BE2C (cell line): ENCODE measurements around the gene PLEKHA6.

Experiments
- DNase-seq: peaks from one replicate; pipeline ENCODE4 v3.0.0-alpha.2; 2020
- H3K27me3 ChIP-seq: fragments of 250-450 bp; sonication (Bioruptor Pico); 2 replicates; pipeline ENCODE4 v1.5.1; 2020; ENCODE audit warnings: mild to moderate bottlenecking
- H3K36me3 ChIP-seq: fragments of 250-450 bp; sonication (Bioruptor Pico); 2 replicates; pipeline ENCODE4 v1.5.1; 2020; ENCODE audit warnings: mild to moderate bottlenecking
- H3K4me1 ChIP-seq: fragments of 250-450 bp; sonication (Bioruptor Pico); 2 replicates; pipeline ENCODE4 v1.5.1; 2020
- H3K4me3 ChIP-seq: 2 replicates; pipeline ENCODE4 v1.5.1; 2011; ENCODE audit warnings: low read depth, low read length
- H3K9me3 ChIP-seq: fragments of 250-450 bp; sonication (Bioruptor Pico); 2 replicates; pipeline ENCODE4 v1.5.1; 2020
- TF ChIP-seq, protein P1 (sequence below): IDR thresholded peaks from 2 replicates; pipeline ENCODE4 v1.5.1; 2012; ENCODE audit warnings: mild to moderate bottlenecking, low read depth, low read length

Gene PLEKHA6

DNA sequence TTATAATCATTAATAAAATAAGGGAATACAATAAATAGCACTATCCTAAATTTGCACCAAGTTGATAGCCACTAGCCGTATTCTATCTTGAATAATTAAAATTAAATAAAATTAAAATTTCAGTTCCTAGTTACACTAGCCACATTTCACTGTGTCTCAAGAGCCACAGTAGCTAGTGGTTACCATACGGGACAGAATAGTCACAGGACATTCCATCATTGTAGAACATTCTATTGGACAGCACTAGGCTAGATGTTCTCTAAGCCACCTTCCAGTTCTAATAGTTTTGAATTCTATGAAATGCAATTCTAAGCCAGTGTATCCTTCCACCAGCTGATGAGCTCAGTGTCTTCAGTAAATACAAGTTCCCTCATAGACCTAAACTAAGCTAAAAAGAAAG lies 74.8 kb downstream of the PLEKHA6 start:
- no peak for DNase-seq

DNA sequence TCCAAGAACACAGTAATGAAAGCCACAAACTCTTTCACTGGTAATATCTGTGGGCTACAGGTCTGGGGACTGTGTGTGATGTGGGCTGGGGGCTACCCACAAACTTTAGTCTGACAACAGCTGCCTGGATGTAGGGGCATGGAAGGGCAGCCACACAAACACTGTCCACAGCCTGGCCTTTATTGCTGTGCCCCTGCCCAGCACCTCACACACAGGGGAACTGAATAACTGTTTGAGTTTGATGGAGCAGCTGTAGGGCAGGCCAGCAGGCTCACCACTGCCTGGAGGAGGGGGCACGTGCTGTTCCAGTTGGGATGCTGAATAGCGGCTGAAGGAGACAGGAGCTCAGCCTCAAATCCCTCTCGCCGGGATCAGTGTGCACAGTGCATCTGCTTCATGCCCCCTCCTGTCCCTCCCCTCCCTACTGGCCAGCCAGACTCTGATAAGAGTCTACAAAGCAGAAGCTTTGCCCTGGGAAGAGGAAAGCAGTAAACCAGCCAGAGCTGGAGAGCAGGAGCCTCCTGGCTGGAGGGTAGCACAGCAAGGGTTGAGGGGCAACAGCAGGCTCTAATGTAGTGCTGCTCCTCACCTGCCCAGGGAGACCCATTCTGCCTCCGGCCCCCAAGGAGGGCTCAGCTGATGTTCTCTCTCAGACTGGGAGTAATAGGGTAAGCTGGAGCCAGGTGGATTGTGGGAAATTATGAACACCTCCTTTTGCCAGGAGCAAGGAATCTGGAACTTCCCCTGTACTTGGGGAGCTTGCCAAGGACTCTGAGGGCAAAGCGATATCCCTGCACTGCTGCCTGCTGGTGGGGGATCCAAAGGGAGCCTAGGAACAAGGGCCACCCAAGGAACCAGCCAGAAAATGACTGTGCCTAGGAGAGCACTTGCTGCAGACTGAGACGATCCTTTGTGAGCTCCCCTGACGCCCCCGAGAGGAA lies 75.7 kb downstream of the PLEKHA6 start:
- no peaks in the 10 kb centered on the region for H3K27me3 ChIP-seq
- peak; percentile 75 for DNase-seq
- no peaks in the 10 kb centered on the region for H3K9me3 ChIP-seq
- H3K4me3 ChIP-seq: peak overlapping the region; percentile 12; the same call in 1 of the 2 replicates
- TF ChIP-seq, protein P1, sequence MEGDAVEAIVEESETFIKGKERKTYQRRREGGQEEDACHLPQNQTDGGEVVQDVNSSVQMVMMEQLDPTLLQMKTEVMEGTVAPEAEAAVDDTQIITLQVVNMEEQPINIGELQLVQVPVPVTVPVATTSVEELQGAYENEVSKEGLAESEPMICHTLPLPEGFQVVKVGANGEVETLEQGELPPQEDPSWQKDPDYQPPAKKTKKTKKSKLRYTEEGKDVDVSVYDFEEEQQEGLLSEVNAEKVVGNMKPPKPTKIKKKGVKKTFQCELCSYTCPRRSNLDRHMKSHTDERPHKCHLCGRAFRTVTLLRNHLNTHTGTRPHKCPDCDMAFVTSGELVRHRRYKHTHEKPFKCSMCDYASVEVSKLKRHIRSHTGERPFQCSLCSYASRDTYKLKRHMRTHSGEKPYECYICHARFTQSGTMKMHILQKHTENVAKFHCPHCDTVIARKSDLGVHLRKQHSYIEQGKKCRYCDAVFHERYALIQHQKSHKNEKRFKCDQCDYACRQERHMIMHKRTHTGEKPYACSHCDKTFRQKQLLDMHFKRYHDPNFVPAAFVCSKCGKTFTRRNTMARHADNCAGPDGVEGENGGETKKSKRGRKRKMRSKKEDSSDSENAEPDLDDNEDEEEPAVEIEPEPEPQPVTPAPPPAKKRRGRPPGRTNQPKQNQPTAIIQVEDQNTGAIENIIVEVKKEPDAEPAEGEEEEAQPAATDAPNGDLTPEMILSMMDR: peak; percentile 15; the same call in 1 of the 2 replicates
- H3K4me1 ChIP-seq: peaks cover 36% of the 10 kb centered on the region
- H3K36me3 ChIP-seq: peaks cover 4% of the 10 kb centered on the region; the same call in 1 of the 2 replicates

More for the DNA sequence above, 74.8 kb downstream of the PLEKHA6 start:
- Histone ChIP-seq H3K27me3 (no peaks in the 10 kb centered on the region), H3K4me1 (peaks cover 39% of the 10 kb centered on the region), H3K9me3 (no peaks in the 10 kb centered on the region), H3K36me3 (no peaks in the 10 kb centered on the region; the same call in 1 of the 2 replicates), H3K4me3 (no peak overlapping the region)
- TF ChIP-seq, protein P1: no peak

DNA sequence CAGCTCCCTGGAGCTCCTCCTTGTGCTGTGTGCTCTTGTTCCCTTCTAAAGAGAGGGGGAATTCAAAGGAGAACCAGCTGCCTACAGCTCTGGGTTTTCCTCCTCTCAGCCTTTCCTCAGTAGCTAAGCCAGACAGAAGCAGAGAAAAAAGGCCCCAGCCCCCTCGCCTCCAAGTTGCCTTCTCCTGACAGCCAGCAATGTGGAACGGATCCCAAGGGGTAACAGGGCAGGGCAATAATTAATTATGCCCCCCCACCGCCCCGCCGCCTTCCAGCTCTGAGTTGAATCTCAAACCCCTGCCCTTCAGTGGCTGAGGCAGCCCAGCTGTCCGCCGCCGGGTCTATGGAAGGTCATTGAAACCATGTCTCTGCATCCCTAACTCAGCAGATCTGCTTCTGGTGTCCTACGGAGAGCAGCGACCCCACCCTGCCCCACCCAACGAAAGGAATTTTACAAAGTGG lies 76.9 kb downstream of the PLEKHA6 start:
- Histone ChIP-seq H3K4me3 (no peak overlapping the region), H3K36me3 (peaks cover 12% of the 10 kb centered on the region), H3K27me3 (no peaks in the 10 kb centered on the region), H3K4me1 (peaks cover 42% of the 10 kb centered on the region), H3K9me3 (no peaks in the 10 kb centered on the region)
- TF ChIP-seq, protein P1: no peak
- no peak for DNase-seq

DNA sequence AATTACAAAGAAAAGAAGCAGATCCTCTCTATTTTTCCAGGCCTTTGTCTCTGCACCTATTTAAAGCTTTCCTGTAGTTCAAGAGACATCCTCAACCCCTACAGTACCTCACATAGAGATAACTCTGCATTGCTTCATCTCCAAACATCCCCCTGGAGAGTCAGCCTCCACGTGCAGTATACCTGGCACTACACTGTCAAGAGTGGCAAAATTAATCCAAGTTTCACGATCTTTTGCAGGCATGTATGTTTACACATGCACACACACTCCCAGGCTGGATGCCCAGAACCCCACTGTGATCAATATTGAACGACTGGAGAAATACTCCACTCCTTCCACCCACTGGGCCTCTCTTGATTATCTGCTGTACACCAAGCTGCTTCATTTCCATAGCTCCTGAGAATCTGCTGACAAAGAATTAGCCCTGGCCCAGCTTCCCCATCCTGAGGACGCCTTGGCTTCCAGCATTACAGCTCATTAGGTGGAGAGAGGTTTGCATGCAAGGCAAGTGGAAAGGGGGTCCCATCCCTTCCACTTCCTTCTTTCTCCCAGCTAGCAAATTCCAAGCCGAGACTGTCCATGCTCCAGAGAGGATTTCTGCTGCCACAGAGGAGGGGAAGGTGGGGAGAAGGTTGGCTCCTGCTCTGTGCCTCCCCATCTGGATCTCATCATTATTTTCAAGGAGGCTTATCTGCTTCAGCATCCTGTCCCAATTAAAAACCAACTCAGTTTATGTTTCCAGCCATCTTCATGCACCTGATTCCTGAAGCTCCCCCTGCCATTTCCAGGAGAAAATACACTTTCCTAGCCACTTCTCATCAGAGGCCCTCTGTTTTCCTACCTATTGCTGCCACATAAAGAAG lies 79.4 kb downstream of the PLEKHA6 start:
- Histone ChIP-seq H3K4me1 (peaks cover 54% of the 10 kb centered on the region), H3K4me3 (no peak overlapping the region), H3K27me3 (no peaks in the 10 kb centered on the region), H3K9me3 (no peaks in the 10 kb centered on the region), H3K36me3 (peaks cover 28% of the 10 kb centered on the region)
- no peak for DNase-seq
- TF ChIP-seq, protein P1: peak; percentile 22; the same call in 1 of the 2 replicates

DNA sequence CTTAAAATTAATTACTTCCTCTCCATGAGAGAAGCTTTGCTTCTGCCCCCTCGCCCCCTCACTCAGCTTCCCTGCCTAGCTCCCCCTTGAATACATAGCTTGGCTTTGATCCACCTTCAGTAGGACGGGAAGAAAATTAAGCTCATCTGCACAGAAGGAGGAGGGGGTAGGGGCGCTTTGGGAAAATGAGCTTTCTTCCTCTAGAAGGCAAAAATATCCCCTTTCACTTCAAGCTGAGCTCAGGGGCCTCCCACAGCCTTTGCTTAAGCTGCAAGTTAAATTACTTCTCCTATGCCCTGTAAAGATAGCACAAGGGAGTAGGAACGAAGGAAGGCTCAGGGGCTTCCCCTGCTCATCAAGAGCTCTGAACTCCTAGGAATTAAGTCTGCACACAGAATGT lies 80.8 kb downstream of the PLEKHA6 start:
- DNase-seq: no peak
- Histone ChIP-seq H3K36me3 (peaks cover 35% of the 10 kb centered on the region), H3K4me3 (no peak overlapping the region), H3K9me3 (no peaks in the 10 kb centered on the region), H3K27me3 (no peaks in the 10 kb centered on the region), H3K4me1 (peaks cover 47% of the 10 kb centered on the region)
- TF ChIP-seq, protein P1: no peak
